Right lung (tissue), 5 donors: Measurements from ENCODE around the gene PIH1D2. TPM values are rescaled to one million over a fixed set of nuclear protein-coding genes. Genes with fewer than 3 reads are reported as not detected.
A peak's percentile ranks its signal among the peaks of the same experiment; 100 is the strongest.
"Not testable (repeated sequence)": the region's sequence is repeated elsewhere in the genome, so short reads cannot be mapped to it uniquely, and the experiment has no call there.

Experiments used
- DNase-seq, 2 donors: peaks; one replicate each; pipeline ENCODE4 v3.0.0-alpha.2; 2013
- polyA plus RNA-seq, 5 donors: library from polyadenylated mRNA; unstranded; fragments of 120-200 nt; gene quantifications; one replicate each; pipeline versions ENCODE4 v1.2.1 to v1.2.3, GENCODE V29; 2013; ENCODE audit warnings: inconsistent platforms in 1 of 5, low replicate concordance in 1 of 5; ENCODE audit not compliant: insufficient read length in 5 of 5, insufficient read depth in 1 of 5

The PIH1D2 gene
- polyA plus RNA-seq, 5 donors = 6.5 to 11.2 (median 8.7) TPM

DNA sequence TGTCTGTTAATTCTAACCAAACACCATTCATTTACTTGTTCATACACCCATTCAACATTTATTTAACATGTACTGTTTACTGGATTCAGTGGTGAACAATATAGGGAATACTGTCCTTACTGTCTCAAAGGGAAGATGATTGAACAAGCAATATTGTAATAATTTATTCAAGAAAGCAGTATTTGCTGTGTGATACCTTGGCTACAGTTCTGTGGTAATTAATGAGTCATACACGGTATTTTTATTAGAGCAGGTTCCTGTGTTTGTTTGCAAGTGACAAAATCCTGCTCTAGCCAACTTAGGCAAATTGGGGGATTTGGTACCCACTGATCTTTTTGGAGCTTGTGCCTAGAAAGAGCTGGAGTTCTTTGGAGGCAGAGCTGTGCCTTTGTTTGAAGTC lies 15.7 kb downstream of the PIH1D2 start:
- DNase-seq = no peak

DNA sequence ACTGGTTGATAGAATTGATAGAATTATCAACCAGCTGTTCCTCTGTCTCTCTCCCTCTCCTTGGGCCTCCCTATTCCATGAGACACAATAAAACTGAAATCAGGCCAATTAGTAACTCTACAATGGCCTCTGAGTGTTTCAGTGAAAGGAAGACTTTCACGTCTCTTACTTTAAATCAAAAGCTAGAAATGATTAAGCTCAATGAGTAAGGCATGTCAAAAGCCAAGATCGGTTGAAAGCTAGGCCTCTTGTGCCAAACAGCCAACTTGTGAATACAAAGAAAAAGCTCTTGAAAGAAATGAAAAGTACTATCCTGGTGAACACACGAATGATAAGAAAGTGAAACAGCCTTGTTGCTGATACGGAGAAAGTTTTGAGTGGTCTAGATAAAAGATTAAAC lies 16.6 kb downstream of the PIH1D2 start:
- DNase-seq = peak in 1 of 2 donors; percentile 1

DNA sequence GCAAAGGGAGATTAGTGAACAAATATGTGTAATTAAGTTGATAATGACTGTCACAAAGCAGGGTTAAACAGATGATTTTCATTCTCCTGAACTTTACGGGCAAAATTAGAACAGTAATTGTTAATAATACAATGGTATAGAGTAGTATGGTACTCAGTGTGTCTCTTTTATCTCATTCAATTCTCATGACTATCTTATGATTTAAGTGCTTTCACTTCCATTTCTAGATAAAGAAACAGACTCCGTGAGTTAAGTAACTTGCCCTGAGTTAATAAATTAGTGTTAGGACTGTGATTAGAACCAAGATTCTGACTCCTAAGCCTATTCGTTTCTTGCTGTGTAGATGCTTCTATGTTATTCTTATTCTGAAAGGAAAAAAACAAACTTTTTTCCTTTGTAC lies 22.0 kb downstream of the PIH1D2 start:
- no peak for DNase-seq

DNA sequence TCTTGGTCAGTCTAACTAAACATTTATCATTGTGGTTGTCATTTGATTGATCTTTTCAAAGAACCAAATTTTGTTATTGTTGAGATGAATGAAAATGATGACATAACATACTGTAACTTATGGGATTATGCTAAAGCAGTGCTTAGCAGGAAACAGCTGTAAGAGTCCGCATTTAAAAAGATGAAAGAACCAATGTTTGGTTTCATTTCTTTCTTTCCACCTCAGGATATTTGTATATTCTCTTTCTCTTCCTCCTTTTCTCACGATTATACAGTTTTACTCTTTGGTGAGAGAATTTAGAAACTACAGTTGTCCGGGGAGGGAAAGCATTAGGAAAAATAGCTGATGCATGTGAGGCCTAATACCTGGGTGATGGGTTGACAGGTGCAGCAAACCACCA lies 23.1 kb downstream of the PIH1D2 start:
- DNase-seq = no peak

DNA sequence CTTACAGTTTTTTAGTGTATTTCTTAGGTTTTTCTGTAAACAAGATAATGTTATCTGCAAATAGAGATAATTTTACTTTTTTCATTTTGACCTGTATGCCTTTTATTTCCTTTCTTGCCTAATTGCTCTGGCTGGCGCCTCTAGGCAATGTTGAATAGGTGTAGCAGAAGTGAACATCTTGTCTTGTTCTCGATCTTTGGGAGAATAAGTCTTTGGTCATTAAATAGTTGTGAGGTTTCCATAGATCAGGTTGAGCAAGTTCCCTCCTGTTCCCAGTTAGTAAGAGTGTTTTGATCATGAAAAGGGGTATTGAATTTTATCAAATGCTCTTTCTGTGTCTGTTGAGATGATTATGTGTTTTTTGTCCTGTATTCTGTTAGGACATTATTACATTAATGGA lies 24.0 kb downstream of the PIH1D2 start:
- no peak for DNase-seq

DNA sequence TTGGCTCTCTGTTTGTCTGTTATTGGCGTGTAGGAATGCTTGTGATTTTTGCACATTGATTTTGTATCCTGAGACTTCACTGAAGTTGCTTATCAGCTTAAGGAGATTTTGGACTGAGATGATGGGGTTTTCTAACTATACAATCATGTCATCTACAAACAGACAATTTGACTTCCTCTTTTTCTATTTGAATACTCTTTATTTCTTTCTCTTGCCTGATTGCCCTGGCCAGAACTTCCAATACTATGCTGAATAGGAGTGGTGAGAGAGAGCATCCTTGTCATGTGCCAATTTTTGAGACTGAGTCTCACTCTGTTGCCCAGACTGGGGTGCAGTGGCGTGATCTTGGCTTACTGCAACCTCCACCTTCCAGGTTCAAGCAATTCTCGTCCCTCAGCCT lies 25.6 kb downstream of the PIH1D2 start:
- DNase-seq = not testable (repeated sequence)

GRCh38 chr11:112046647-112047046 lies 27.2 kb downstream of the PIH1D2 start:
- not testable (repeated sequence) for DNase-seq

DNA sequence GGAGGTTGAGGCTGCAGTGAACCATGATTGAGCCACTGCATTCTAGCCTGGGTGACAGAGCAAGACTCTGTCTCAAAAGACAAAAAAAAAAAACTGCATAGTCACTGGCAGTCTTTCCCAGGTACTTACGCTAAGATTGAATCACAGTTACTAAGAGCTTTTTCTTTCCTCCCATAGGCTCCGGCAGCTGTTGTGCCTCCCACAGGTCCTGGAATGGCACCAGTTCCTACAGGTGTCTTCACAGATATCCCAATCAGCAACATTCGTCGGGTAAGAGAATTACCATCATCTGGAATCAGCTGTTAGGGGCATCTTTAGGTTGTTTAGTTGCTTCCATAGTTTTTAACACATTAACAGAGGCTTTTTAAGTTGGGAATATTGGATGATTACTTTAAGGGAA lies 28.9 kb downstream of the PIH1D2 start:
- no peak for DNase-seq

DNA sequence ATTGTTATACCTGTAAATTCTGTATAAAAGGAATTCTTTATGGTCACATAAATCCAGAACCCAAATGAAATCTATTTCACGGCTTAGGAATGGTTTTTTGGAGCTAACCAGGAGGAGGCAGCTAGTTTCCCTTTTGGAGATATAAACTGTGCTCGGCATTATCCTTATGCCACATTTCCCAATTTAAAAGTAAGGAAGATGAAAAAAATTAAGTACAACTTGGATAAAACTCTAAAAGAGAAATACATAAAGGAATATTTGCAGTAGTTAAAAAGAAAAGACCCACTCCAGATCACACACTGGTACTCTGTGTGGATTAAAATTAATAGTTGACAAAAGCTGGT lies 30.9 kb downstream of the PIH1D2 start:
- no peak for DNase-seq

GRCh38 chr11:112042161-112042960 lies 31.5 kb downstream of the PIH1D2 start:
- DNase-seq = no peak

DNA sequence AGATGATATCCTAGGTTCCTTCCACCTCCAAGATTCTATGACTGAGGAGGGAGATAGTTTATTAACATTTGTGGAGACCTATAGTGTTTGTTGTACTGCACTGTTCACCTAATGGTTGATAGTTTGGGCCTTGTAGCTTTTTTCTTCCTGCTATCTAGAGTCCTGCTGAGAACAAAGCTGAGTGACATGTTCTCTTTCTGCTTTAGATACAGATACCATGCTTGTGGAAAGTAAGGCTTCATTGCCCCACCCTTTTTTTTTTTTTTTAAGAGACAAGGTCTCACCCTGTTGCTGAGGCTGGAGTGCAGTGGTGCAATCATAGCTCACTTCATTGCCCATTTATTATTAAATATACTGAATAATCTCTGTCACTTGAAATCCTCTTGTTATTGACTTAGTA lies 36.3 kb downstream of the PIH1D2 start:
- DNase-seq = no peak

DNA sequence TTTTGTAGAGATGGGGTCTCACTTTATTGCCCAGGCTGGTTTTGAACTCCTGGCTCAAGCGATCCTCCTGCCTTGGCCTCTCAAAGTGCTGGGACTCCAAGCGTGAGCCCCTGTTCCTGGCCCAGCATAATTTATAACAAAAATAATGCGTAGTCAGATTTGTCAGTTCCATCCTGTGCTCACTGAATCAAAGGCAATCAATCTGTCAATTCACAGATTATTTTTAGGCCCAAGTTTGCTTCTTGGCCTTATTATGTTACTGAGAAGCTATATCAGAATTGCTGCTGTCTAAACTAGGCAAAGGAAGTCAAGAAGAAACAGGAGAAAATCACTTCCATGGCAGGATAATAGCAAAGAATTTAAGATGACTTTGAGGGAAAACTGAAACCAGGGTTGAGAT lies 39.9 kb downstream of the PIH1D2 start:
- DNase-seq = no peak

DNA sequence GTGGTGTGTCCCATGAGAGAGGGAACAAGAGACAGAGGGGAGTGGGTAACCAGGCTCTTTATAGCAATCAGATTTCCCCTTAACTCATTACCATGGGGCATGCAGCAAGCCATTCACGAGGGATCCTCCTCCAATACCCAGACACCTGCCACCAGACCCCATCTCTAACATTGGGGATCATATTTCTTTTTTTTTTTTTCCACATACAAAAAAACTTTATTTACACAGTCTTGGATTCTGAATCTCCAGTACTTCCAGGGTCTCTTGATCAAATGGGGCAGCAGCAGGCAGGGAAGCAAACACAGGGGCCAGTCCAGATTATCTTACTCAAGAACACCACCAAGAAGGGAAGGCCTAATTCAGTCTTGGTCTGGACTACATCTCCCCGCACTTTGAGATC lies 44.4 kb downstream of the PIH1D2 start:
- DNase-seq = no peak

DNA sequence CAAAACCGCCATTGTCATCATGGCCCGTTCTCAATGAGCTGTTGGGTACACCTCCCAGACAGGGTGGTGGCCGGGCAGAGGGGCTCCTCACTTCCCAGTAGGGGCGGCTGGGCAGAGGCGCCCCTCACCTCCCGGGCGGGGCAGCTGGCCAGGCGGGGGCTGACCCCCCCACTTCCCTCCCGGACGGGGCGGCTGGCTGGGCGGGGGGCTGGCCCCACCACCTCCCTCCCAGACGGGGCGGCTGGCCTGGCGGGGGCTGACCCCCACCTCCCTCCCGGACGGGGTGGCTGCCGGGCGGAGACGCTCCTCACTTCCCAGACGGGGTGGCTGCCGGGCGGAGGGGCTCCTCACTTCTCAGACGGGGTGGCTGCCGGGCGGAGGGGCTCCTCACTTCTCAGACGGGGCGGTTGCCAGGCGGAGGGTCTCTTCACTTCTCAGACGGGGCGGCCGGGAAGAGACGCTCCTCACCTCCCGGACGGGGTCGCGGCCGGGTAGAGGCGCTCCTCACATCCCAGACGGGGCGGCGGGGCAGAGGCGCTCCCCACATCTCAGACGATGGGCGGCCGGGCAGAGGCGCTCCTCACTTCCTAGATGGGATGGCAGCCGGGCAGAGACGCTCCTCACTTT lies 46.9 kb downstream of the PIH1D2 start:
- DNase-seq = not testable (repeated sequence)

- peak in 1 of 2 donors; percentile 8 for DNase-seq
Observed at GRCh38 chr11:112025707-112026106, 48.1 kb downstream of the PIH1D2 start.

DNA sequence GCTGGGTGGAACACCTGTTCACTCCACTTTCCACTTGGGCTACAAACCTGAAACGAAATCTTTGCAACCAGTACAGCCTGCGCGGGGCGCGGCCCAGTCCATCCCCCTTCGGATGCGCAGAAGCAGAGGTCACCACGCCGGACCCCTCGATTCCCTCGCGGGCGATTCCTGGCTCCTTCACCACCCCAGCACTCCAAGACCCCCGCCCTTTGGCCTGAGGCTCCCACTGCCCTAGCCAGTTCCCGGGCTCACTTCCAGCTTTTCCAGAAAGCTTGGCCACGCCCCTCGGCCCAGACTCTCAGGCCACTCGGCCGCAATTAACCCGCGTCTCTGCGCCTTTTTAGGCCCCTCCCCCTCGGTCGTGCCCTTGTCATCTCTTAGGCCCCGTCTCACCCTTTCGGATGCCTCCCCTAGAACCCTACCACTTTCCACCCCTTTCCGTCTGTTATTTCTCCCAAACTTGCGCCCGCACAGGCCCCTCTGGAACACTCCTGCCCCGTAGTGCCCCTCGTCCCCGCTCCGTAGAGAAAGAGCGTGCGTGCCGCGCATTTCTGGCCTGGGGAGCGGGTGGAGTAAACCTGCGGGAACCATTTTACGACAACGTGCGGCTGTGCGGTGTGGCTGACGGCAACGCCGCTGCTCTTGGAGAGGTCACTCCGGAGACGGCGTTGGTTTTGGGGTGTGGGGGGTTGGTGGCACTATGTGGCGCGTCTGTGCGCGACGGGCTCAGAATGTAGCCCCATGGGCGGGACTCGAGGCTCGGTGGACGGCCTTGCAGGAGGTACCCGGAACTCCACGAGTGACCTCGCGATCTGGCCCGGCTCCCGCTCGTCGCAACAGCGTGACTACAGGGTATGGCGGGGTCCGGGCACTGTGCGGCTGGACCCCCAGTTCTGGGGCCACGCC lies 48.8 kb downstream of the PIH1D2 start, which contains the start of gene DLAT:
DLAT (plus strand) TSS at position 636 of the 906 bp plus-strand sequence; CDS start at position 701, 65 bp downstream.
- DNase-seq = peak; percentile 84

- peak in 1 of 2 donors; percentile 0 for DNase-seq
Observed at GRCh38 chr11:112024178-112024772, 49.5 kb downstream of the PIH1D2 start.

- DNase-seq = no peak
Observed at GRCh38 chr11:112023104-112023503, 50.7 kb downstream of the PIH1D2 start.

- no peak for DNase-seq
Observed at GRCh38 chr11:112019066-112019465, 54.8 kb downstream of the PIH1D2 start.
